Testis (tissue), 5 donors: ENCODE measurements around the gene SEC62. TPM values are rescaled to one million over a fixed set of nuclear protein-coding genes. Genes with fewer than 3 reads are reported as not detected.
A peak's percentile ranks its signal among the peaks of the same experiment; 100 is the strongest.

Experiments
- DNase-seq: peaks from one replicate; pipeline ENCODE4 v3.0.0-alpha.2; 2019
- H3K27ac ChIP-seq, 2 donors: fragments of 200-600 bp; sonication (generic); one replicate each; pipeline ENCODE4 v1.5.1; 2019
- H3K27me3 ChIP-seq: fragments of 200-600 bp; sonication (generic); one replicate; pipeline ENCODE4 v1.5.1; 2019
- H3K36me3 ChIP-seq: fragments of 200-600 bp; sonication (generic); one replicate; pipeline ENCODE4 v1.5.1; 2017; ENCODE audit warnings: low read depth; ENCODE audit errors: missing control alignments
- H3K4me1 ChIP-seq: fragments of 200-600 bp; sonication (generic); one replicate; pipeline ENCODE4 v1.5.1; 2019
- H3K4me3 ChIP-seq, 2 donors: fragments of 200-600 bp; sonication (generic); one replicate each; pipeline ENCODE4 v1.5.1; 2017 to 2019
- H3K9me3 ChIP-seq: fragments of 200-600 bp; sonication (generic); one replicate; pipeline ENCODE4 v1.5.1; 2017
- CTCF ChIP-seq, 3 experiments: fragments of 450-650 bp in 2 of 3; fragments of 200-600 bp in 1 of 3; sonication (generic) in 1 of 3; IDR thresholded peaks; one replicate each; pipeline ENCODE4 v1.5.1; 2016 to 2019; ENCODE audit warnings: antibody characterized with exemption in 3 of 3, mild to moderate bottlenecking in 2 of 3, moderate library complexity in 1 of 3
- POLR2A ChIP-seq: fragments of 450-650 bp; IDR thresholded peaks from one replicate; pipeline ENCODE4 v1.6.1; 2017; ENCODE audit warnings: antibody characterized with exemption, mild to moderate bottlenecking, moderate library complexity
- WGBS, 2 donors: methylation state at CpG; one replicate each; pipeline ENCODE4 v1.1.5; 2018; 5-methylcytosine and 5-hydroxymethylcytosine counted together
- intact Hi-C: fragments of 100-400 bp; cut with DNase I; formaldehyde crosslinking; loops from one replicate; pipeline ENCODE4 v1.15.1; 2023; ENCODE audit warnings: low total_unique reads
- long read RNA-seq, 2 donors: transcript quantifications; one replicate each; lab custom pipeline, GENCODE V29; 2026
- polyA plus RNA-seq: library from polyadenylated mRNA; stranded (reverse); fragments of 350-450 nt; fragmentation: Illumina TruSeq; extraction: RNeasy Lipid Tissue Mini Kit (QIAGEN cat#74804); gene quantifications from one replicate; pipeline ENCODE4 v1.2.3, GENCODE V29; 2014; ENCODE audit warnings: low read depth, low replicate concordance; ENCODE audit not compliant: insufficient read depth
- total RNA-seq, 2 donors: library from RNA; depleted of rRNA; stranded (reverse); fragments of >200 nt; gene quantifications; one replicate each; pipeline ENCODE4 v1.2.3, GENCODE V29; 2016

Gene SEC62
- total RNA-seq (10 to 100 TPM; 44.7 to 45.1 TPM), polyA plus RNA-seq (23.2 TPM)
- long read RNA-seq, donor 1, full-length matches to known transcripts = 77 of 188 reads
- long read RNA-seq, donor 1, partial matches to known transcripts = 111 of 188 reads
- long read RNA-seq, donor 1, other reads (novel, unspliced or antisense) = 0 of 188 reads
- long read RNA-seq, donor 2, full-length matches to known transcripts = 26 of 141 reads
- long read RNA-seq, donor 2, partial matches to known transcripts = 115 of 141 reads
- long read RNA-seq, donor 2, other reads (novel, unspliced or antisense) = 0 of 141 reads

GRCh38 chr3:169966428-169966950, at the start of gene SEC62:
TSS of gene SEC62 (plus strand) at chr3:169966807. CDS start at chr3:169966823, 16 bp downstream.
- TF ChIP-seq POLR2A = peak; percentile 65
- TF ChIP-seq CTCF (IDR thresholded peaks at IDR 0.05) = peak; percentile 18 to 51 (median 37)
- Histone ChIP-seq H3K4me1 (peaks cover 12% of the 10 kb centered on the region), H3K27me3 (no peaks in the 10 kb centered on the region), H3K4me3 (peak within 1 kb of the TSS; percentile 72 to 99), H3K36me3 (no peaks in the 10 kb centered on the region), H3K9me3 (no peaks in the 10 kb centered on the region), H3K27ac (peak within 1 kb of the TSS; percentile 94 to 100)
- intact Hi-C loops = no loop called here
- DNase-seq = peak; percentile 96
- 0 to 1% methylated on average over 15 to 32 of the region's 37 CpGs for WGBS, 2 donors

- Histone ChIP-seq H3K4me3 (no peak overlapping the region), H3K36me3 (no peaks in the 10 kb centered on the region), H3K9me3 (no peaks in the 10 kb centered on the region), H3K4me1 (no peaks in the 10 kb centered on the region), H3K27ac (no peak overlapping the region), H3K27me3 (no peaks in the 10 kb centered on the region)
- 33 to 35% methylated on average over 7 of the region's 8 CpGs for WGBS, 2 donors
- peak; percentile 95 for DNase-seq
- intact Hi-C loops = no loop called here
- TF ChIP-seq POLR2A (no peak), CTCF (IDR thresholded peaks at IDR 0.05) (no peak)
Observed at GRCh38 chr3:169923189-169923588, 43.4 kb upstream of the SEC62 start.

- H3K4me3 ChIP-seq = no peak overlapping the region
- no peak overlapping the region for H3K27ac ChIP-seq
- H3K36me3 ChIP-seq = no peaks in the 10 kb centered on the region
- peak; percentile 23 for DNase-seq
- H3K4me1 ChIP-seq = no peaks in the 10 kb centered on the region
- TF ChIP-seq POLR2A (no peak), CTCF (IDR thresholded peaks at IDR 0.05) (no peak)
- H3K27me3 ChIP-seq = no peaks in the 10 kb centered on the region
- 53 to 71% methylated on average over 1 of the region's 1 CpG for WGBS, 2 donors
- intact Hi-C loops = no loop called here
- no peaks in the 10 kb centered on the region for H3K9me3 ChIP-seq
Observed at GRCh38 chr3:169923831-169924230, 42.8 kb upstream of the SEC62 start.

GRCh38 chr3:169929830-169930519, 36.6 kb upstream of the SEC62 start:
- Histone ChIP-seq H3K36me3 (no peaks in the 10 kb centered on the region), H3K27me3 (no peaks in the 10 kb centered on the region), H3K27ac (no peak overlapping the region), H3K9me3 (no peaks in the 10 kb centered on the region), H3K4me1 (no peaks in the 10 kb centered on the region), H3K4me3 (no peak overlapping the region)
- intact Hi-C loops = no loop called here
- no peak for DNase-seq
- WGBS, 2 donors = 80 to 90% methylated on average over 3 of the region's 3 CpGs
- TF ChIP-seq POLR2A (no peak), CTCF (IDR thresholded peaks at IDR 0.05) (no peak)
